Stimulated activated CD8-positive, alpha-beta memory T cell treated with anti-CD3 and anti-CD28 coated beads, Interleukin-4, amount 100 ng/mL, for 1 hour (primary cell): ENCODE data around the gene COL6A3.
"Not testable (repeated sequence)": the region's sequence is repeated elsewhere in the genome, so short reads cannot be mapped to it uniquely, and the experiment has no call there.

Source experiments
- DNase-seq, 2 donors: peaks; one replicate each; pipeline ENCODE4 v3.0.0-alpha.2; 2020; ENCODE audit warnings: low read depth in 2 of 2, low spot score in 1 of 2

Gene COL6A3

DNA sequence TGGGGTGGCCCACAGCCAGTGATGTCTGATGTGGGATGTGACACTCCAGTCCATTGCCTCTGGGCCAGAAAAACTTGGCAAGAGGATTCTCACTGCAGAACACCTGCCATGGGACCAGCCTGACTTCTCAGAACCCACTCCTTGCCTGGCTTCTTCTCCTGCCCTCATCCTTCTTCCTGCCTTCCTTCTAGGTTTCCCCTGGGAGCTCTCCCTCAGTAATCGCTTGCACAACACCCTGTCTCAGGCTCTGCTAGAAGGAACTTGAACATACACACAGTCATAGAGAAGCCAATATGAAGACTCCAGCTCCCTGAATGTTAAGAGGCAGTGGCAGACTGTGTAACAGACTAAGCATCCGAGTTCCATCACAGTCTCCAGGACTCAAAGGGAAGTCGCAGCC lies 4.3 kb upstream of the COL6A3 start:
- no peak for DNase-seq

DNA sequence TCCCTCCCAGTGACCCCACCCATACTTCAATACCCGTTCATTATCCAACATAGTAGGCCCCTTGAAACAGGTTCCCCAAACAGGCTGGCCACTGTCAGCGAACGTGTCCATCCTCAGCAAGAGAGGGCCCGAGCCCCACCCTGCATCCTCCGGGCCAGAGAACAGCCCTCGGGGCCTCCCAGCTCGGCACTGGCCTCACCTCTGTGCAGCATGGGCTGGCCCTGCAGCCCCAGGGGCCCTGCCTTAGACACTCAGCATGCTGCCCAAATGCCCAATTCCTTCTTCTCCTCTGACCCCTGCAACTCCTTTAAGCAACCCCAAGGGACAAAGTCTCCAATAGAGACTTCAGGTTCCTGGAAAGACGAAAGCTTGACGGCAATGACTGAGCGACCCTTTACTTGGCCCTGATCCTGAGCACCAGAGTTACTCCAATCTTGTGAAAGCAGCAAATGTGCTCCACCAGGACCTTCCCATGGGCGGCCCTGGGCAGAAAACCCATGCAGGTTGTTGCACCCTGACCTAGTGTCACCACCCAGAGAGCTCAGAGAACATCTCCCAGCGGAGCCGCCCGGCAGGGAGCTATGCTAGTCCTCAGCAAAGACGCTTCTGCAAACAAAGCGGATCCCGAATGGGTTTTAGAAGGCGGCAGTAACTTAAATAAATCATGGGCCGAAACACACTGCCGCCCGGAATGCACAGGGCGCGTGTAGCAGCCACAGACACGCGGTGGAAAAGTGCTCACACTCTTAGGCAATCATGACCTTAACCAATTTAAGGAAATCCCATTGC lies 782 bp downstream of the COL6A3 start:
- DNase-seq: no peak

DNA sequence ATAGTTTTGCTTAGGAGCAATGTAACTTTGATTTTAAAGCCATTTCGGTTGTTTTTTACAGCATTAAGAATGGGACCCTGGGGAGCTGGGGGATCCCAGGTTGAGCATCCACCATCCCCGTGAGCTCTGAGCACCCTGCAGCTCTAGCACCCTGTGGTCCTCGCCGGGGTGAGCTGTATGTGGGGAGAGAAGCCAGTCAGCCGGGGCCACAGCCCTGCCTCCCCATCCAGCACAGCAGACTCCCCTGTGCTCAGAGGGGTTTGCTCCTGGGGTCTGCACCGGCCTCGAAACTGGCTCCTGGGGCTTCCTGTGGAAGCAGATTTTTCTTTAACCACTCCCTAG lies 1.3 kb downstream of the COL6A3 start:
- DNase-seq: no peak

DNA sequence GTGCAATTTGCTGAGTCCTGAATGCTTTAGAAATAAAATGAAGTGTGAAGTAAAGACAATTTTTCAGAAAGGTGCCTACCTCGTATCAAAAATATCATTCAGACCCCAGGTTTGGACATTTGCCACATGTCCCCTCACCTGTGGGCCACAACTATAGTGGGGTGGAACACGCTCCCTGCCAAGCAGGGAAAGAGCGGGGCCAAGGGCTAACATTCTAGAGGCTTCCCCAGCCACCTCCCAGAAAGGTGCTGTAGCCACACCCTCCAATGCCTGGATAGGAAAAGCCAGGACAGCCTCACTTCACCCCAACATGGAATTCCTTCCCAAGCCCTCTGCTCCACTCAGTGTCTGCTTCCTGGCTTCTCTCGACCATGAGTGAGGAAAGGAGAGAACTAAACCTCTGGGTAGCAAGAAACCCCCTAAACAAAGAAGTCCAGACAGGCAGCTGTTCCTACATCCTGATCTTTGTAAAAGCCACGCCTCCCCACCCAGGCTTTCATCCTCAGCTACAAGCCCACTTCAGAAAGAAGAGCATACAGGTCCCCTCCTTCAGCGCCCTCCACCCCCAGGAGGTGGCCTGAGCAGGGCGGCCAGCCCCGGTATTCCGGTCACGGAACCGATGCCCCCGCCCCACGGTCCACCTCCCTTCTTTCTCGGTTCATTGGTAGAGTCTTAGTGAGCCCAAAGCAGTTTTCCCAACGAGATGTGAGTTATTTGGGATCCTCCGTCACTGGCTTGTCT lies 2.1 kb downstream of the COL6A3 start:
- DNase-seq: no peak

DNA sequence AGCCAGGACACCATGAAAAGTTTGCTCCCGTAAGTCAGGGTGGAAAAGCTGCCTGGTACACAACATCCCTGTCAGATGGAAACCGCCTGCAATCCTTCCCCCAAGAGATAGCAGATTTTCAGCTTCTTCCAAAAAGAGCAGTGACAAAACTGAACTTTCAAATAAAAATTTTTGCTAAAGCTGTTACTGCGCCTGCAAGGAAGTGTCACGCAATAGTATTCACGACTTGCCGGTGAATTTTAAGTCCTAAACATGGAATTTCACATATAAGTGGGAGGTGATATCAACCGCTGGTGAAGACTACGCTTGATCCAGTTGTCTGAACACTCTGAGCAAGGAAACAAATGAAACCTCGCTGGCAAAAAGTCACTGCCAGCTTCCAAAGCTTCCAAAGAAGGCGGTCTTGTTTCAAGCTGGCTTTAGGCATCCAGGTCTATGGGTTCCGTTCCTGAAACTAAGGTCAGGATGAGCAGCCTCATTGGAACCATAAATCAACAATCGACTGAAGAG lies 2.8 kb downstream of the COL6A3 start:
- DNase-seq: no peak

DNA sequence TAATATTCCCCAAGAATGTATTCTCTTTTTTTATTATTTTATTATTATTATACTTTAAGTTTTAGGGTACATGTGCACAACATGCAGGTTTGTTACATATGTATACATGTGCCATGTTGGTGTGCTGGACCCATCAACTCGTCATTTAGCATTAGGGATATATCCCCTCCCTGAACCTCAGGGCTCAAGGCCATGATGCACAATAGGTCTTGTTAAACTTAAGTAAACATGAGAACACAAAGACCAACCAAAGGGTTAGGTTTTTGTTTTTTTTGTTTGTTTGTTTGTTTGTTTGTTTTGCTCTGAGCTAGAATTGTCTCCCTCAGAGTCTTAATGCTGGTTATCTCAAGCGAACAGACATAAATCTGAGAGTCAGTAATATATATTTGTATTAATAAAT lies 4.7 kb downstream of the COL6A3 start:
- not testable (repeated sequence) for DNase-seq

DNA sequence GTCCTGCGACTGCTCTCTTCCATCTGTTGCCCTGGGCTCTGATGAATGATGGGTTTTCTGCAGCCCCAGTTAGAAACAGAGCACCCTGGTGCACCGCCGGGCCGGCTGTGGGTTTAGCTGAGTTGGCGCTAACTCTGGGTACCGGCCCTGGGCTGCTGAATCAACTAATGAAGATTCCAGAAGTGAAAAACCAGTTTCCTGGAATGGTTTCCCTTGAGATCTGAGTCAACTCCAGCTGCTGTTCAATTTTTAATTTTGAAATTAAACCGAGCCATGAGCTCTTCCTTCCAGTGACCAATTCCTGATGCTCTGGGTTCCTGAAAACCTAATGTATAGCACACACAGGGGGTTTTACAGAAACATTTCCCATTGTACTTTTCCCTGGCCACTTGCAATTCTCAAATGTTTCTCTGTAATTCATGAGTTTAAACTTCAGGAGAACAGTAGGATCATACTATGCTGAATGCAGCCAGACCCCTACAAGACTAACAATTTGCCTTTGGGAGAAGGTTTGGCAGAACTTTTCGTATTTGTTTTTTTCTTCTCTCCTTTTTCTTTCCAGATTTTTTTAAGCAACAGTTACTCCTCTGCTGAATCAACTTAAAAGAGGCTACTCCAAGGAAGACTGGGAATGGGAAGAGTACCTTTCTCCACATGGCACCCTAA lies 5.5 kb downstream of the COL6A3 start:
- no peak for DNase-seq

DNA sequence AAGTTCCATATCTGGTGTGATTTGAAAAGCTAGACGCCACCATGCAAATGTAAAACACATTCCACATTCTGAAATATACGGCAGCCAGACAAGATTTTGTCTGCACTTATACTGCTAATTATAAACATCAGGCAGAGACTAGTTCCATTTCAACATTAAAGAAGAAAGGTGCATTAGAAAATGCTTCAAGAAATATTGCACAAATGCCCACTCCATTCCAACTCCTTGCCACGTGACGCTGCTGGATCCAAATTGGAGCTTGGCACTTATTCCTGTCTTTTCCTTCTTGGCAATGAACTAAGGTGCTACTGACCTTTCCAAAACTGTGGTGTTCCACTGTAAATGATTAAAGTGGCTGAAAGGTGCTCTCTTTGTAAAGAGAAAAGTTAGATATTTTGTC lies 6.3 kb downstream of the COL6A3 start:
- DNase-seq: no peak

DNA sequence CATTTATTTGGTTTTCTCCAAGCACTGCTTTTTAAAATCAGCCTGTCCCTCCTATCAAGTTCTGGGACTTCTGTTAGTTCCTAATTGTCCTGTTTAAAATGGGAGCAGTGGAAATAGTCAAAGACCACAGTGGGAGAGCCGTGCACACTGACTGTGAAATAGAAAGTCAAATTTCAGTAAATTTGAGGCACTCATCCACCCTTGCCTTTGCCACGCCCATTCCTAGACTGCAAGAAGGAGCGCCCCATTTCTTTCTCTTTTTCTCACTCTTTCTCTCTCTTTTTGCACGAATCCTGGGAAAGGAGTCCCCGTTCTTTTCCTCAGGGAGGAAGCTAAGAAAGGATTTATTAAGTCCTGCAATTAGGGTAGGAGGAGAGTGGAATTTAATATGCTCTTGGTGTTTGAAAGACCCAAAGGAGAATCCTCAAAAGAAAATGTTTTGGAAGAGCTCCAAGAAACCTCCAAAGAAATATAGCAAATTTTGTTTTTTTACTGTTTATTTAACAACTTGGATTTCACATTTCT lies 7.5 kb downstream of the COL6A3 start:
- DNase-seq: no peak

DNA sequence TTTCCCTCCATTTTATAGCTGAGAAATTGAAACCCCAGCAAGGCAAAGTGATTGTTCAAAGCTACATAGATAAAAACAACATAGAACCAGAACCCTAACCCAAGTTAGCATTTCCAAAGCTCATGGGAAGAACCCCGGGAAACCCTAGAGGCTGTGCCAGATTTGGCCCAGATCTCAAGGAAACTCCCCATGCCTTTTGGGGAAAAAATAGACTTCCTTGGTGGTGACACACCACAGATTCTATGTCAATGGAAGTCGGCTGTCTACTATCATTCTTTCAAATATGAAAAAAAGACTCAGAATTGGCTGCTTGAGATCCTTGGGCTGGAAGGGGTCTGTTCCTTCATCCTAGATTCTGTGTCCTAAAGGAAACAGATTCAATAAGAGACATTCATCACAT lies 8.4 kb downstream of the COL6A3 start:
- no peak for DNase-seq

DNA sequence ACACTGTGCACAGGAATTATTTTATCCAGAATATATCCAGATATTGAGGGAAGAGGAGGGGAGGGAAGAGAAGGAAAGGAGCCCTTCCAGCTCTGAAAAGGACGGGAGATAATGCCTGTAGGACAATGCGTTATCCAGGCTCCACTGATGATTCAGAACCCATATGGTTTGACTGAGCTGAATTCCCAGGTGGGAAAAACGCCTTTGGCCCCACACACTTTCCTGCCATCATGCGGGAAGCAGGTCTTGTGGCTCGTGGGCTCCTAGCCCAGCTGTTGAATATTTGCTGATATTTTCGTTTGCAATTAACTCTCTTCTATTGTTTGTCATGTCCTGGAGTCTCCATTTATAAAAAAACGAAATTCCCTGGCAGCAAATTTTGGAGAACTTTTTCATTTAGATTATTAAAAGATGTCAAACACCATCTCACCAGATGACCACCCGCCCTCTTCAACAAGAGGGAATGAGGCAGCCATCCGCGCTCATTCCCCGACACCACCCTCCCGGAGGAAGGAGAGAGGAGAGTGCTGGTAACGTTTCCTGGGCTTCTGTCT lies 8.9 kb downstream of the COL6A3 start:
- DNase-seq: no peak

DNA sequence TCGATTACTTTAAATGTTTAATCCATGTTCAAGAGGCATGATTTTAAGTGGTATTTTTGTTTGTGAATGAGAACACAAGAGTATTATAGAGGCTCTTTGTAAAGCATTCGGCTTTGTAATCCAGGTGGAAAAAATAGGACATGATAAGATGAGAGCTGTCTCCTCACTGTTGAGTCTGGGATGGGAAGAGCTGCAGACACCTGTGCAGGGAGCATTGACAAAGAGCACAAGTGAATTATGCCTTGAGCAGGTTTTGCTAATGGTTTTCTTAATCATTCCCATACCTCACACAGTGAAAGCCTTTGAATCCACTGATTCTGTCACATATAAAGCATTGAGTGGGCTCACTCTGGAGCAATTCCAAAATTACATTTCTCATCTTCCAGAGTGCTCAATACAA lies 9.6 kb downstream of the COL6A3 start:
- DNase-seq: no peak

DNA sequence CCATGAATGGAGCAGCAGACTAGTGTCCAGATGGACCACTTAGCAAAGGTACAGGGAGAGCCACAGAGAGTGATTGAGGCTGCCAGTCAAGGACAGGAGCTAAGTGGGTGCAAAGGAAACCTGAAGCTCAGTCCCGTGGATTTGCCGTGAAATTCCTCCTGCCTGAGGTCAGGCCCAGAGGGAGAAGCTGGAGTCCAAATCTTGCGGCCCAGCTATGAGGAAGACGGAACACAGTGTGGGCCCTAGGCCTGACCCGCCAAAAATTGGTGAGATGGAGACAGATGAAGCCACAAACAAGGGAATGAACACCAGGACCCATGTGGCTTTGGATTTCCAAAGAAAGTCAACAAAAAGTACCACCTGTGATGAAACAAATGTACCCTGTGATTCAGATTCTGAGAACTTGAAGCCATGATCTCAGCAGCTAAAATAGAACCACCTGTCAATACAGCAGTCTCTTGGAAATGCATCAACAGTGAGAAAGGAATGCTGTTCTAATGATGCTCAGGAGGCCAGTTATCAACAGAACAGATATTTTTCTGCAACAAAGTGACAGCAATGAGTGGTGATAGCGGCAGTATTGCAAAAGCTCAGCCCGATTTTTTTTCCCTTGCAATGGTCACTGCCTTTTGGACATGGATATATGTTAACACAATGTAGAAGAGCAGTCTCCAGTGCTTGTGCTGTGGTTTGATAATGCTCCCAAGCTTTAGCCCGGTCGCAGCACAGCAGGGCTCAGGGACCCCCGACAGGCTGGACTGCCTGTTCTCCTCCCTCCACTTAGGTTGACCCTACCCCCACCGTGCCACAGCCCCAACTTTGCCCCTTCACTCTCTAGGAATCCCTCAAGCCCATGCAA lies 10.7 kb downstream of the COL6A3 start:
- no peak for DNase-seq

DNA sequence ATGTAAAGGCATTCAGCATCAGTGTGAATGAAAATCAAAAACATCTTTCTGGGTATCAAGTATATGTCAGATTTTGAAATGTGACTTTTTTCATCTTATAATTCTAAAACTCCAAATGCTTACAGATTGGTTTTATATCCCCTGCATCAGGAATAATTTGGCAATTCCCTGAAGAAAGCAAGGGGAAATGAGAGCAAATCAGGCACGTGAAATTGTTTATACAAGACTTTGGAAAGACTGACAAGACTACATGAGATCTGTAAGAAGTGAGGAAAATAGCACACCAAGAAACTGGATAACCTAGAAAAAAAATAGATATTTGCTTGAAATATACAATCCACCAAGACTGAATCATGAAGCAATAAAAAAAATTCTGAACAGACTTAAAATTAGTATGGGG lies 13.8 kb downstream of the COL6A3 start:
- DNase-seq: no peak

DNA sequence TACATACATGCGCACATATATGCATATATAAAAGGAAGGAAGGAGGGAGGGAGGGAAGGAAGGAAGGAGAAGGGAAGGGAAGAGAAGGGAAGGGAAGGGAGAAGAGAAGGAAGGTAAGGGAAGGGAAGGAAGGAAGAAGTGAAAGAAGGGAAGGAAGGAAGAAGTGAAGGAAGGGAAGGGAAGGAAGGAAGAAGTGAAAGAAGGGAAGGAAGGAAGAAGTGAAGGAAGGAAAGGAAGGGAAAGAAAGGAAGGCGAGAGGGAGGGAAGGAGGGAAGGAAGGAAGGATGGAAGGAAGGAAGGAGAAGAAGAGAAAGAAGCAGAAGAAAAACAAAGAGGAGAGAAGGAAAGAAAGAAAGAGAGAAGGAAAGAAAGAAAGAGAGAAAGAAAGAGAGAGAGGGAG lies 16.9 kb downstream of the COL6A3 start:
- DNase-seq: no peak

DNA sequence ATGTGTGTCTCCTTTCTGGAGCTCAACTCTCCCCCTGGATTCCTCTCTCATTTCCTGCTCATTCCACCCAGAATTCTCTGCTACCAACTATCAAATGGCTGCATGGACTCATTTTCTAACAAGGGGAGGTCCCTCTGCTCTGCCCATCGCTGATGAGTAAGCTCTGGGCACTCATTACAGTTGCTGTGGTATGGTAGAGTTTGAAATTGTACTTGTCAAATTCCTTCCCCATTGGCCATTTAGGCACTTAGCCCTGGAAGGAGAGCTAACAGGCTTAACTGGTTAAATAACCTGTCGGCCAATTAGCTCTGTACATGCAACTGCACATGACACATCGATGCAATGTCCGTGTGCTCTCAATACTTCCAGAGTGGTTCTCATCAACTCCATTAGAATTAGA lies 20.4 kb downstream of the COL6A3 start:
- DNase-seq: no peak

DNA sequence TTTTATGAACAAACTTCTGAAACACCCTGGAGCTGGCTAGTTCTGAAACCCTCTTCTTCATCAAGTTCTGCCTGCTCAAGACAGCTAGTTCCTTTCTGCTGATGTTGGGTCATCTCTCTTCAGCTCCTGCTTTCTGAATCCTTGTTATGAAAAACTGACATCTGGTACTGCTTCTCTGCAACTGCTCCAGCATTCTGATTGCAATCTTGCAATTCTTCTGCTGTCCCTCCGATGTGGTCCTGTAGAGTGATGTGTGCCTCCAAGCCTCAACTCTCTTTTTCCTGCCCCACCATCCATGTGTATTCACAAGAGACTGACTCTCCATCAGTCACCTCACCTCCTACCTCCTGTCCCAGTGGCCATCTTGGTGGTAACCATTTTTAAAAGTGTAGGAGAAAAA lies 21.8 kb downstream of the COL6A3 start:
- DNase-seq: no peak

DNA sequence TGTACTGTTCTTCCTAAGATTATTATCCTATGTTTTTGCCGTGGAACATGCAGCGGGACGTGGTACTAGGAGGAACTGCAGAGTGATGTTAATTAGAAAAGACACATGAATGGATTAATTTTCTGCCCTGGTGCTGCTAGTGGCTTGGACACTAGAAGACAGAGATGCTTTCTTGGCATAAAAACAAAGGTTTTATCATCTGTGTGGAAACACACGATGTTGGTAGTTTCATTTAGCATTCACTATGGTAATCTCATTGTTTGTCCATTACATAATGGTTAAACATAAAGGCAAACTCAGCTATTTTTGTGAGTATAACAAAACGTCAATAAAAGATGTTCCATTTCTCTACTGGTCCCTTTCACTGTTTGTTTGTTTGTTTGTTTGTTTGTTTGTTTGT lies 22.8 kb downstream of the COL6A3 start:
- no peak for DNase-seq

DNA sequence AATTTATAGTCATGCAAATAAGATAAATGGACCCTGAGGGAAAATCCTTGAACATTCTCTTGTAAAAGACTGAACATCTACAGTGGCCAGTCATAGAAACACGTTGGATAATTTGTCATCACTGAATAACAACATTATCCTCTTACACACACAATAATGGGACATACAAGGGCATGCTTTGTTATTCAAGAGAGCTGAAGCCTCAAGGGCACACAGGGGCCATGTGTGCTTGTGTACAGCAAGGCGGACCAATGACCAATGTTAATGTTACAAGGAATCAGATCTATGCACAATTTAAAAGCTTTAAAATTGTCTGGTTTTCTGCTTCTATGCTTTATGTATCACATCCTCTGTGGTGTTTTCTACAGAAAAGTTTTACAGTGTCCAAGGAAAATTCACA lies 23.7 kb downstream of the COL6A3 start:
- no peak for DNase-seq

DNA sequence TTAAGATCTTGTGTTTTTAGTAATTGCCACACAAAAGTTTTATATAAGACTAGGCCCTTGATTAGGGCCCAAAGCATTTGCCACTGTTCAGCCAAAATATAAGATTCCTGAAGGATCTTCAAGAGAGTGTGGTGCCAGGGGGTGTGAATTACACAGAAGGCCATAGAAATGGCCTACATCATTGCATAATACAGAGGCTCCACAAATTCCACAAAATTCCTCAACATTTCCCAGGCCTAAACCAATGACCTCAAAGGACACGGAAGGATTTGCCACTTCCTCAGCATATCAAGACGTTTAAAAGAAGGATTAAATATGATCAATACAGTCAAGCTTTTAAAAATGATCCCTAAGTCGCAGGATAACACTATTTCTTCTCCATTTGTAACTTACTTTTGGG lies 24.1 kb downstream of the COL6A3 start:
- no peak for DNase-seq

DNA sequence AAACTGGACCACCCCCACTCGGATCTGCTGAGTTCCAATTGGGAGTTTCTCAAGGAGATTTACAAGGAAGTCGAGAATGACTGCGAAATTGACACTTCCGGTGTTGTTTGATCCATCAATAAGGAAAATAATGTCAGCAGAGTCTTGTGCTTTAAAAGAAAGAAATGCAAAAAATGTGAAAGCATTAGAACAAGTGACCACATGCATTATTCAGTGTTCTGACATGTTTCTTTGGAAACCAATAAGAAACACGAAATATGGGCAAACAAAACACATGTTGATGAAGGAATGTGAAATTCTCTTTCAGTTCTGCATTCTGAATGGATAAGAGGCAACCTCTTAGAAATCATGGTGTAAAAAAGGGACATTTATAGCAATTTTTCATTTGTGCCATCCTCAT lies 25.9 kb downstream of the COL6A3 start:
- DNase-seq: no peak
